ENCODE measurements around the gene STARD7.

The STARD7 gene

GRCh38 chr2:96245609-96246390 lies 37.2 kb upstream of the STARD7 start:
- no peak for TF ChIP-seq CTCF (IDR thresholded peaks at IDR 0.05; ENCODE audit: low read depth, low read length)
- Histone ChIP-seq H3K4me1 (no peaks in the 10 kb centered on the region), H3K27me3 (no peaks in the 10 kb centered on the region), H3K9me3 (no peaks in the 10 kb centered on the region), H3K4me3 (ENCODE audit: low read depth, low read length) (no peak overlapping the region), H3K36me3 (no peaks in the 10 kb centered on the region)
- DNase-seq: no peak

GRCh38 chr2:96243843-96244242 lies 35.2 kb upstream of the STARD7 start:
- H3K36me3 ChIP-seq: no peaks in the 10 kb centered on the region
- TF ChIP-seq CTCF (IDR thresholded peaks at IDR 0.05; ENCODE audit: low read depth, low read length): no peak
- no peaks in the 10 kb centered on the region for H3K9me3 ChIP-seq
- no peaks in the 10 kb centered on the region for H3K27me3 ChIP-seq
- H3K4me3 ChIP-seq (ENCODE audit: low read depth, low read length): no peak overlapping the region
- no peaks in the 10 kb centered on the region for H3K4me1 ChIP-seq
- DNase-seq: no peak

- no peaks in the 10 kb centered on the region for H3K4me1 ChIP-seq
Measured at GRCh38 chr2:96241900-96242611, 33.4 kb upstream of the STARD7 start.

GRCh38 chr2:96241227-96241626 lies 32.6 kb upstream of the STARD7 start:
- Histone ChIP-seq H3K4me1 (no peaks in the 10 kb centered on the region), H3K27me3 (no peaks in the 10 kb centered on the region), H3K36me3 (no peaks in the 10 kb centered on the region), H3K9me3 (no peaks in the 10 kb centered on the region), H3K4me3 (ENCODE audit: low read depth, low read length) (no peak overlapping the region)
- TF ChIP-seq CTCF (IDR thresholded peaks at IDR 0.05; ENCODE audit: low read depth, low read length): no peak
- DNase-seq: no peak

More at GRCh38 chr2:96241900-96242611, 33.4 kb upstream of the STARD7 start:
- H3K36me3 ChIP-seq: no peaks in the 10 kb centered on the region
- H3K27me3 ChIP-seq: no peaks in the 10 kb centered on the region
- no peak for TF ChIP-seq CTCF (IDR thresholded peaks at IDR 0.05; ENCODE audit: low read depth, low read length)
- DNase-seq: no peak
- no peaks in the 10 kb centered on the region for H3K9me3 ChIP-seq
- H3K4me3 ChIP-seq (ENCODE audit: low read depth, low read length): no peak overlapping the region

GRCh38 chr2:96240341-96241038 lies 31.9 kb upstream of the STARD7 start:
- Histone ChIP-seq H3K27me3 (no peaks in the 10 kb centered on the region), H3K4me1 (no peaks in the 10 kb centered on the region), H3K4me3 (ENCODE audit: low read depth, low read length) (no peak overlapping the region), H3K9me3 (no peaks in the 10 kb centered on the region), H3K36me3 (no peaks in the 10 kb centered on the region)
- DNase-seq: no peak
- TF ChIP-seq CTCF (IDR thresholded peaks at IDR 0.05; ENCODE audit: low read depth, low read length): no peak
